ENCODE results near the gene ACOXL. TPM values are rescaled to one million over a fixed set of nuclear protein-coding genes. Genes with fewer than 3 reads are reported as not detected.

ACOXL gene
- total RNA-seq, 4 donors from 2014 or later: not detected

- Histone ChIP-seq H3K4me1 (peaks cover 0 to 6% (median 0%) of the 10 kb centered on the region in 4 donors), H3K36me3 (peaks cover 0 to 28% (median 0%) of the 10 kb centered on the region in 3 donors), H3K9me3 (no peaks in the 10 kb centered on the region), H3K27me3 (no peaks in the 10 kb centered on the region), H3K27ac (peak overlapping the region in 1 of 4 donors; percentile 43), H3K4me3 (no peak overlapping the region)
- peak in 2 of 3 donors; percentile 52 to 65 for DNase-seq
- no peak for TF ChIP-seq CTCF (IDR thresholded peaks at IDR 0.05)
- no peak for TF ChIP-seq POLR2A (IDR thresholded peaks at IDR 0.05)
Observed at GRCh38 chr2:111157798-111158197, 425.4 kb downstream of the ACOXL start.

GRCh38 chr2:111159641-111160040 lies 427.3 kb downstream of the ACOXL start:
- Histone ChIP-seq H3K4me1 (peaks cover 0 to 6% (median 0%) of the 10 kb centered on the region in 4 donors), H3K27ac (no peak overlapping the region), H3K4me3 (no peak overlapping the region), H3K9me3 (no peaks in the 10 kb centered on the region), H3K36me3 (peaks cover 0 to 25% (median 0%) of the 10 kb centered on the region in 3 donors), H3K27me3 (no peaks in the 10 kb centered on the region)
- no peak for DNase-seq
- TF ChIP-seq POLR2A (IDR thresholded peaks at IDR 0.05) (no peak), CTCF (IDR thresholded peaks at IDR 0.05) (no peak)

GRCh38 chr2:111160758-111161157 lies 428.4 kb downstream of the ACOXL start:
- Histone ChIP-seq H3K9me3 (no peaks in the 10 kb centered on the region), H3K36me3 (peaks cover 0 to 30% (median 0%) of the 10 kb centered on the region in 3 donors), H3K27me3 (no peaks in the 10 kb centered on the region), H3K4me3 (no peak overlapping the region), H3K27ac (no peak overlapping the region), H3K4me1 (peaks cover 0 to 6% (median 0%) of the 10 kb centered on the region in 4 donors)
- DNase-seq: no peak
- TF ChIP-seq CTCF (IDR thresholded peaks at IDR 0.05) (no peak), POLR2A (IDR thresholded peaks at IDR 0.05) (no peak)

GRCh38 chr2:111161971-111162370 lies 429.6 kb downstream of the ACOXL start:
- peaks cover 0 to 6% (median 0%) of the 10 kb centered on the region in 4 donors for H3K4me1 ChIP-seq
- no peak overlapping the region for H3K4me3 ChIP-seq
- H3K27ac ChIP-seq: no peak overlapping the region
- no peaks in the 10 kb centered on the region for H3K27me3 ChIP-seq
- H3K36me3 ChIP-seq: peaks cover 0 to 38% (median 0%) of the 10 kb centered on the region in 3 donors
- no peak for DNase-seq
- H3K9me3 ChIP-seq: no peaks in the 10 kb centered on the region
- TF ChIP-seq POLR2A (IDR thresholded peaks at IDR 0.05) (no peak), CTCF (IDR thresholded peaks at IDR 0.05) (no peak)

- no peak for DNase-seq
- peaks cover 0 to 38% (median 0%) of the 10 kb centered on the region in 3 donors for H3K36me3 ChIP-seq
- H3K9me3 ChIP-seq: no peaks in the 10 kb centered on the region
- no peak overlapping the region for H3K4me3 ChIP-seq
- H3K4me1 ChIP-seq: peaks cover 0 to 6% (median 0%) of the 10 kb centered on the region in 4 donors
- TF ChIP-seq CTCF (IDR thresholded peaks at IDR 0.05): no peak
- H3K27me3 ChIP-seq: no peaks in the 10 kb centered on the region
- H3K27ac ChIP-seq: no peak overlapping the region
Observed at GRCh38 chr2:111162718-111163331, 430.5 kb downstream of the ACOXL start.
